ENCODE results near the gene KRT79. TPM values are rescaled to one million over a fixed set of nuclear protein-coding genes. Genes with fewer than 3 reads are reported as not detected.

The KRT79 gene
- total RNA-seq, 4 donors from 2014 or later, result not detected

DNA sequence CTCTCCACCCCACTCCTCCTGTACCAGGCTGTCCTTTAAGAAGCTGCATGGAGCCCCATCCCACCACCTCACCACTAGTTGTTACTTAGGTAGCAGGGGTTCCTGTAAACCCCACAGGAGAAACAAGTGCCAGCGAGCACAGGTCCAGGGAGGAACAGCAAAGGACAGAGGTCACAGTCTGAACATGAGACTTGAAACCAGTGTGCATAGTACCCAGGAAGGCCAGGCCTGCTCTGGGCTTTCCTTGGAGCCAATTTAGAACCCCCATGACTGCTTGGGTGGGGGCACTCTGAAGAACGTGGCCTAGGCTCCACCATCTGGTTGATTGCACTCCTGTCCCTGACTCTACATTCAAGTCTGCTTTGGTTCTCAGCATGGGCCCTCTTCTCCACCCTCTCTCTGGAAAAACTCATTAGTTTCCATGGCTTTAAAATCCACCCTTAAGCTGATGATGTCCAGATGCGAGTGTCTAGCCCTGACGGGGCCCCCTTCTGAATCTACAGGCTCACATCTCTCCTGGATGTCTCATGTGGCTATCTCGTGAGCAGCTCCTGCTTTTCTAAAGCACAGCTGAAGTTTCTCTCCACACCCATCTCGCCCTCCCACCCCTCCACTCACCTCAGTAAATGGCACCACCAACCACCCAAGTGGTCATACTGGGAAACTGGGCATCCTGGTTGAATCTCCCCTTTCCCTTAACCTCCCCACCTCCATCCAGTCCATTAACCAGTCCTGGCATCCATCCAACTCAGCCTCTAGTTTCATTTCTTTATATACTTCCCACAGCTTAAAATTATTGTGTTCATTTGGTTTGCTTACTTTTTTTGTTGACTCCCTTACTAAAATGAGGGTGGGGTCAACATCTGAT is 46.6 kb downstream of the KRT79 start:
- intact Hi-C loops (cut with DNase I), result no loop called here
- no peak overlapping the region for H3K27ac ChIP-seq (replicated peaks in 1 of 4)
- WGBS, result 63% methylated on average over 6 of the region's 6 CpGs
- peaks cover 0 to 10% (median 8%) of the 10 kb centered on the region in 4 donors for H3K4me1 ChIP-seq
- TF ChIP-seq EP300 (IDR thresholded peaks at IDR 0.05) (no peak), POLR2A (IDR thresholded peaks at IDR 0.05; ENCODE audit: low read depth) (no peak), POLR2AphosphoS5 (IDR thresholded peaks at IDR 0.05) (no peak)
- TF ChIP-seq, protein P1, sequence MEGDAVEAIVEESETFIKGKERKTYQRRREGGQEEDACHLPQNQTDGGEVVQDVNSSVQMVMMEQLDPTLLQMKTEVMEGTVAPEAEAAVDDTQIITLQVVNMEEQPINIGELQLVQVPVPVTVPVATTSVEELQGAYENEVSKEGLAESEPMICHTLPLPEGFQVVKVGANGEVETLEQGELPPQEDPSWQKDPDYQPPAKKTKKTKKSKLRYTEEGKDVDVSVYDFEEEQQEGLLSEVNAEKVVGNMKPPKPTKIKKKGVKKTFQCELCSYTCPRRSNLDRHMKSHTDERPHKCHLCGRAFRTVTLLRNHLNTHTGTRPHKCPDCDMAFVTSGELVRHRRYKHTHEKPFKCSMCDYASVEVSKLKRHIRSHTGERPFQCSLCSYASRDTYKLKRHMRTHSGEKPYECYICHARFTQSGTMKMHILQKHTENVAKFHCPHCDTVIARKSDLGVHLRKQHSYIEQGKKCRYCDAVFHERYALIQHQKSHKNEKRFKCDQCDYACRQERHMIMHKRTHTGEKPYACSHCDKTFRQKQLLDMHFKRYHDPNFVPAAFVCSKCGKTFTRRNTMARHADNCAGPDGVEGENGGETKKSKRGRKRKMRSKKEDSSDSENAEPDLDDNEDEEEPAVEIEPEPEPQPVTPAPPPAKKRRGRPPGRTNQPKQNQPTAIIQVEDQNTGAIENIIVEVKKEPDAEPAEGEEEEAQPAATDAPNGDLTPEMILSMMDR (IDR thresholded peaks at IDR 0.05), result no peak
- DNase-seq (ENCODE audit: extremely low spot score), result no peak
- H3K36me3 ChIP-seq, result no peaks in the 10 kb centered on the region
- peaks cover 0 to 49% (median 13%) of the 10 kb centered on the region in 4 donors for H3K27me3 ChIP-seq
- no peaks in the 10 kb centered on the region for H3K9me3 ChIP-seq
- H3K4me3 ChIP-seq, result no peak overlapping the region

- Histone ChIP-seq H3K4me3 (no peak overlapping the region), H3K4me1 (peaks cover 0 to 5% (median 3%) of the 10 kb centered on the region in 4 donors), H3K27ac (replicated peaks in 1 of 4) (no peak overlapping the region), H3K27me3 (peaks cover 0 to 30% (median 5%) of the 10 kb centered on the region in 4 donors), H3K36me3 (no peaks in the 10 kb centered on the region), H3K9me3 (no peaks in the 10 kb centered on the region)
- WGBS, result 91% methylated on average over 3 of the region's 3 CpGs
- no peak for DNase-seq (ENCODE audit: extremely low spot score)
- TF ChIP-seq, protein P1 (IDR thresholded peaks at IDR 0.05), result no peak
- TF ChIP-seq POLR2AphosphoS5 (IDR thresholded peaks at IDR 0.05) (no peak), POLR2A (IDR thresholded peaks at IDR 0.05; ENCODE audit: low read depth) (no peak), EP300 (IDR thresholded peaks at IDR 0.05) (no peak)
- intact Hi-C loops (cut with DNase I), result no loop called here
These were observed 49.2 kb downstream of the KRT79 start for GRCh38 chr12:52784909-52785308.

GRCh38 chr12:52783563-52784316 is 50.4 kb downstream of the KRT79 start:
- Histone ChIP-seq H3K4me1 (no peaks in the 10 kb centered on the region), H3K9me3 (no peaks in the 10 kb centered on the region), H3K27me3 (peaks cover 0 to 22% (median 0%) of the 10 kb centered on the region in 4 donors), H3K4me3 (no peak overlapping the region), H3K27ac (replicated peaks in 1 of 4) (no peak overlapping the region), H3K36me3 (no peaks in the 10 kb centered on the region)
- WGBS, result 80% methylated on average over 7 of the region's 7 CpGs
- intact Hi-C loops (cut with DNase I), result no loop called here
- TF ChIP-seq POLR2A (IDR thresholded peaks at IDR 0.05; ENCODE audit: low read depth), result no peak
- TF ChIP-seq EP300 (IDR thresholded peaks at IDR 0.05), result no peak
- TF ChIP-seq POLR2AphosphoS5 (IDR thresholded peaks at IDR 0.05), result no peak
- TF ChIP-seq, protein P1 (IDR thresholded peaks at IDR 0.05), result no peak
- no peak for DNase-seq (ENCODE audit: extremely low spot score)

DNA sequence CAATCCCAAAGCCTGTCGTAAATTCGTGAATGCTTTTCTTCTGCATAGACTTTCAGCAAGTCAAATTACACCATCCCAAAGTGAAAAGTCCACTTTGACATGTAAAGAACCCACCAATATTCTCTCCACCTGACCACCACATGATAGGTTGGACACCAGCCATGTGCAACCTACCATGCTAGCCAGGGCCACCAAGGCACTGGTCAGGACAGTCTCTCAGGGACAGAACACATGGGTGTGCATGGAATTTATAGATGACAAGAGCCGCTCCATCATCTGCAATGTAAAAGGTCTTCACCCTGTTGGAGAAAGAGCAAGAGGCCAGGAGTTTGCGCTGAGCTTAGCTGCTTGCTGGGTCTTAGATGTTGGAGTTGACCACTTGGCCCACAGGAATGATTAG is 51.6 kb downstream of the KRT79 start:
- DNase-seq (ENCODE audit: extremely low spot score), result no peak
- 89% methylated on average over 4 of the region's 4 CpGs for WGBS
- no peaks in the 10 kb centered on the region for H3K4me1 ChIP-seq
- no peaks in the 10 kb centered on the region for H3K36me3 ChIP-seq
- no peak overlapping the region for H3K4me3 ChIP-seq
- H3K27me3 ChIP-seq, result peaks cover 0 to 23% (median 0%) of the 10 kb centered on the region in 4 donors
- H3K9me3 ChIP-seq, result no peaks in the 10 kb centered on the region
- no peak overlapping the region for H3K27ac ChIP-seq (replicated peaks in 1 of 4)
- no peak for TF ChIP-seq POLR2A (IDR thresholded peaks at IDR 0.05; ENCODE audit: low read depth)
- no peak for TF ChIP-seq EP300 (IDR thresholded peaks at IDR 0.05)
- TF ChIP-seq, protein P1 (IDR thresholded peaks at IDR 0.05), result no peak
- intact Hi-C loops (cut with DNase I), result no loop called here
